Type B pancreatic cell (in vitro differentiated cells): Measurements from ENCODE around the gene GLI2. TPM values are rescaled to one million over a fixed set of nuclear protein-coding genes. Genes with fewer than 3 reads are reported as not detected.

Experiments
- DNase-seq: peaks from one replicate; pipeline ENCODE4 v3.0.0; 2021; ENCODE audit warnings: mixed read lengths; ENCODE audit not compliant: unreplicated experiment; ENCODE audit errors: extremely low spot score
- H3K27ac Mint-ChIP-seq: 2 replicates; pipeline ENCODE4 v1.8.0; 2021; ENCODE audit warnings: mild to moderate bottlenecking, mixed read lengths
- H3K27me3 Mint-ChIP-seq: 2 replicates; pipeline ENCODE4 v1.8.0; 2021; ENCODE audit warnings: mixed read lengths
- H3K36me3 Mint-ChIP-seq: 2 replicates; pipeline ENCODE4 v1.8.0; 2021; ENCODE audit warnings: mixed read lengths
- H3K4me1 Mint-ChIP-seq: one replicate; pipeline ENCODE4 v1.8.0; 2021; ENCODE audit warnings: mixed read lengths; ENCODE audit not compliant: unreplicated experiment
- H3K4me3 Mint-ChIP-seq: 2 replicates; pipeline ENCODE4 v1.8.0; 2021; ENCODE audit warnings: mild to moderate bottlenecking, mixed read lengths
- H3K9me3 Mint-ChIP-seq: 2 replicates; pipeline ENCODE4 v1.8.0; 2021; ENCODE audit warnings: mixed read lengths
- total RNA-seq: library from RNA; stranded (reverse); gene quantifications from 2 replicates; pipeline ENCODE4 v1.2.1, GENCODE V29; 2021; ENCODE audit warnings: low replicate concordance
- TF ChIP-seq, protein P1 (sequence below): fragments of 200-600 bp; sonication (generic); conservative IDR thresholded peaks from 2 replicates; pipeline ENCODE4 v1.5.0; 2021; ENCODE audit warnings: antibody characterized with exemption, mild to moderate bottlenecking

Gene GLI2
- total RNA-seq, 1 donor from 2014 or later: 28.6 TPM

DNA sequence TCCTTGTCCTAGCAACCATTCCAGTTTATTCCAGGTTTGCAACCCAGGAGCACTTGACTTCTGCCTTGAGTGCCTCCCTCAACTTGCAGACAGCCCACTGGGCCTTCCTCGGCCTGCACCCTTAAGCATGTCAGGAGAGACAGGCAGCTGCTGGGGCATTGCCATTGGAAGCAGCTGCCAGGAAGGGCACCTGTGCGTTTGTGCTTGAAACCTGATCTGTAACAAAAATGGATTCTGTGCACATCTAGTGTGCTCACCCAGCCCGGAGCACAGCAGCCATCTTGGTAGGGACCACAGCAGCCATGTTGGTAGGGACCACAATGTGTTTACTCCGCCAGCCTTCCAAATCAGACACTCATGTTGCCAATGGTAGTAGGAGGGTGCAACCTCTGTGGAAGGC, 44.3 kb upstream of the GLI2 start:
- Mint-ChIP-seq H3K36me3 (no peaks in the 10 kb centered on the region), H3K4me3 (no peak overlapping the region), H3K4me1 (peaks cover 6% of the 10 kb centered on the region), H3K27me3 (peaks cover 57% of the 10 kb centered on the region), H3K27ac (no peak overlapping the region), H3K9me3 (no peaks in the 10 kb centered on the region)
- TF ChIP-seq, protein P1, sequence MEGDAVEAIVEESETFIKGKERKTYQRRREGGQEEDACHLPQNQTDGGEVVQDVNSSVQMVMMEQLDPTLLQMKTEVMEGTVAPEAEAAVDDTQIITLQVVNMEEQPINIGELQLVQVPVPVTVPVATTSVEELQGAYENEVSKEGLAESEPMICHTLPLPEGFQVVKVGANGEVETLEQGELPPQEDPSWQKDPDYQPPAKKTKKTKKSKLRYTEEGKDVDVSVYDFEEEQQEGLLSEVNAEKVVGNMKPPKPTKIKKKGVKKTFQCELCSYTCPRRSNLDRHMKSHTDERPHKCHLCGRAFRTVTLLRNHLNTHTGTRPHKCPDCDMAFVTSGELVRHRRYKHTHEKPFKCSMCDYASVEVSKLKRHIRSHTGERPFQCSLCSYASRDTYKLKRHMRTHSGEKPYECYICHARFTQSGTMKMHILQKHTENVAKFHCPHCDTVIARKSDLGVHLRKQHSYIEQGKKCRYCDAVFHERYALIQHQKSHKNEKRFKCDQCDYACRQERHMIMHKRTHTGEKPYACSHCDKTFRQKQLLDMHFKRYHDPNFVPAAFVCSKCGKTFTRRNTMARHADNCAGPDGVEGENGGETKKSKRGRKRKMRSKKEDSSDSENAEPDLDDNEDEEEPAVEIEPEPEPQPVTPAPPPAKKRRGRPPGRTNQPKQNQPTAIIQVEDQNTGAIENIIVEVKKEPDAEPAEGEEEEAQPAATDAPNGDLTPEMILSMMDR: no peak
- no peak for DNase-seq

DNA sequence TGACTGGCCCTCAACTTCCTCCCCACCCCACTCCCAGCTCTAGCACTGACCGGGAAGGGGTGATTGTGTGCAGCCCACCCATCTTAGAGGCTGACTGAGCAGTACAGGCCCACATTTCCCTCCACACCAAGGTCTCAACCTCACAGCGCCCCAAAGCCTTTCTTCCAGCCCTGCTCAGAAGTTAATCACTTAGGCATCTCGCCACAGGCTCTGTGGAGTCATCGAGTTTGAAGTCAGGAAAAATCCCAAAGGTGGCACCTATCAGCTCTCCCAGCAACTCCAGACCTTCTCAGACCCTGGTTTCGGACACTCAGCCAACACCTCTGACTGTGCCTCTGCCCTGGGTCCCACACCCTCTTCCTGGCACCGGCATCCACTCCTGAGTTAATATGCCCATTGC, 43.0 kb upstream of the GLI2 start:
- no peak for DNase-seq
- Mint-ChIP-seq H3K4me3 (no peak overlapping the region), H3K36me3 (no peaks in the 10 kb centered on the region), H3K27me3 (peaks cover 60% of the 10 kb centered on the region), H3K27ac (no peak overlapping the region), H3K9me3 (no peaks in the 10 kb centered on the region), H3K4me1 (peaks cover 6% of the 10 kb centered on the region)
- TF ChIP-seq, protein P1: no peak

DNA sequence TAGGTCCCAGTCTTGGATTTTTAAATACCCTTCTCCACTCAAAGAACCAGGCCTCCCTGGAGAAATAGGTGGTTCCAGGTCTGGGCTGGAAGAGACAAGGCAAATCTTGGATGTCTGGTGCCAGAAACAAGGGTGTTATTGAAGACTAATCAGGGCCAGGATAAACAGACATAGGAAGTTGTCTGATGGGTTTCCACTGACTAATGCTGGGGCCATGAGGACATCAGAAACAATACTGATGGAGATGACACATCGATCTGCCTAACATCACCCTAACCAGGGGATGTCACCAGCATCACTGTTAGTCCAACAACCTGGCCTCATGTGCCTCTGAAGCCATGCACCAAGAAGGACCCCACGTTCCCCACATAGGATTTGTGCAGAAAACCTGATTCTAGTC, 42.5 kb upstream of the GLI2 start:
- no peak overlapping the region for H3K4me3 Mint-ChIP-seq
- peaks cover 6% of the 10 kb centered on the region for H3K4me1 Mint-ChIP-seq
- no peak overlapping the region for H3K27ac Mint-ChIP-seq
- DNase-seq: no peak
- no peaks in the 10 kb centered on the region for H3K9me3 Mint-ChIP-seq
- TF ChIP-seq, protein P1: no peak
- peaks cover 60% of the 10 kb centered on the region for H3K27me3 Mint-ChIP-seq
- H3K36me3 Mint-ChIP-seq: no peaks in the 10 kb centered on the region

DNA sequence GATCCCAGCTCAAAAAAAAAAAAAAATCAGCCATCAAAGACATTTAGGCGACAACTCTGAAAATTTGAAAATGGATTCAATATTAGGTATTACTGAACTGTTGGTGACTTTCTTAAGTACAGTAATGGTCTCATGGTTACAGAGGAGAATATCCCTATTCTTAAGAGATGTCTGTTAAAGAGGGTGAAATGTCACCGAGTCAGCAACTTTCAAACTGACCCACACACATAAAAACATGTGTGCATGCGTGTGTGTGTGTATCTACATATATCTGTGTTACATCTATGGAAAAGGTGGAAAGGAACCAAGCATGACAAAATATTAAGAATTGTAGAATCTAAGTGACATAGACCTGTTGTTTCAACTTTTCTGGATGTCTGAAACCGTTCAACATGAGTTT, 41.6 kb upstream of the GLI2 start:
- H3K9me3 Mint-ChIP-seq: no peaks in the 10 kb centered on the region

DNA sequence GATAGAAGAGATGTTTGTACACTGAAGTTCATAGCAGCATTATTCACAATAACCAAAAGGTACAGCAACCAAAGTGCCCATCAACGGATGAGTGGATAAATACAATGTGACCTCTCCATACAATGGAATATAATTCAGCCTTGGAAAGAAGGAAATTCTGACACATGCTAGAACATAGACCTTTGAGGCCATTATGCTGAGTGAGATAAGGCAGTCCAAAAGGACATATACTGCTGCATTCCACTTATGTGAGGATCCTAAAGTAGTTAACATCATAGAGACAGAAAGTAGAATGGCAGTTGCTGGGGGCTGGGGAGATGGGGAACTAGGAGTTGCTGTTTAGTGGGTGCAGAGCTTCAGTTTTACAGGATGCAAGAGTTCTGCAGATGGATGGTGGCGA, 38.2 kb upstream of the GLI2 start:
- no peak for DNase-seq
- H3K4me3 Mint-ChIP-seq: no peak overlapping the region
- no peaks in the 10 kb centered on the region for H3K36me3 Mint-ChIP-seq
- no peaks in the 10 kb centered on the region for H3K9me3 Mint-ChIP-seq
- no peak overlapping the region for H3K27ac Mint-ChIP-seq
- H3K27me3 Mint-ChIP-seq: peaks cover 49% of the 10 kb centered on the region
- peaks cover 10% of the 10 kb centered on the region for H3K4me1 Mint-ChIP-seq
- TF ChIP-seq, protein P1: no peak

More for the DNA sequence above, 41.6 kb upstream of the GLI2 start:
- Mint-ChIP-seq H3K27me3 (peaks cover 56% of the 10 kb centered on the region), H3K36me3 (no peaks in the 10 kb centered on the region), H3K4me1 (peaks cover 6% of the 10 kb centered on the region), H3K4me3 (no peak overlapping the region), H3K27ac (no peak overlapping the region)
- DNase-seq: no peak
- TF ChIP-seq, protein P1: no peak

DNA sequence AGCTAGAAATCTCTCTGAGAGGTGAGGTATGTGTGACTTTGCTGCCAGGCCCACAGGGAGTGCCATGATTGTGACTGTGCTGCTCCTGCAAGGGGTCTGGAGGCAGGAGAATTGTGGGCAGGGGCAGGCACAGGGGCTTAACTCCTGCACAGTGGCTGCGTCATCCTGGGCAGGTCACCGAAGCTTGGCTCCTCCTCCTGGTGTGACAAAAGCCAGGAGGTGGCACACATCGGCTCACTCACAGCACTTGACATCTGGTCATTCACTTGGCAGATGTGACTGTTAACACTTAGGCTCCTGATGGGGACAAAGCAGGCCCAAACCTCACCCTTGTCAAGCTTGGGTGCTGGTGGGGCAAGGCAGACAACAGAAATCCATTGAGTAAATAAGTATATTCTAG, 36.4 kb upstream of the GLI2 start:
- TF ChIP-seq, protein P1: no peak
- no peaks in the 10 kb centered on the region for H3K9me3 Mint-ChIP-seq
- H3K36me3 Mint-ChIP-seq: no peaks in the 10 kb centered on the region
- peaks cover 41% of the 10 kb centered on the region for H3K27me3 Mint-ChIP-seq
- no peak for DNase-seq
- H3K4me1 Mint-ChIP-seq: peaks cover 13% of the 10 kb centered on the region
- H3K27ac Mint-ChIP-seq: no peak overlapping the region
- no peak overlapping the region for H3K4me3 Mint-ChIP-seq
